Keratinocyte (primary cell): ENCODE data around the gene AKAP6. TPM values are rescaled to one million over a fixed set of nuclear protein-coding genes. Genes with fewer than 3 reads are reported as not detected.

Experiments used
- DNase-seq: peaks from one replicate; pipeline ENCODE4 v3.0.0-alpha.2; 2011; ENCODE audit warnings: low read depth, missing footprints, low spot score
- FAIRE-seq: peaks from 2 replicates; lab custom pipeline; 2011; peaks lifted over from hg19 to GRCh38; lab: Jason Lieb, UNC
- H2AFZ ChIP-seq: 2 replicates; pipeline ENCODE4 v1.6.0; 2012; ENCODE audit warnings: low read length, control low read depth, inconsistent platforms; ENCODE audit not compliant: control insufficient read depth
- H3K27ac ChIP-seq: 2 replicates; pipeline ENCODE4 v1.5.1; 2011; ENCODE audit warnings: low read length; ENCODE audit not compliant: control insufficient read depth, insufficient read depth
- H3K27me3 ChIP-seq: 3 replicates; pipeline ENCODE4 v1.6.0; 2011; ENCODE audit warnings: low read length; ENCODE audit not compliant: control insufficient read depth, insufficient read depth; ENCODE audit errors: extremely low read depth
- H3K36me3 ChIP-seq, 2 experiments: 2 replicates in 1 of 2; 3 replicates in 1 of 2; pipeline ENCODE4 v1.5.1; 2011; ENCODE audit warnings: low read length in 2 of 2, mild to moderate bottlenecking in 1 of 2; ENCODE audit not compliant: control insufficient read depth in 2 of 2, insufficient read depth in 2 of 2; ENCODE audit errors: extremely low read depth in 1 of 2
- H3K4me1 ChIP-seq: 3 replicates; pipeline ENCODE4 v1.5.1; 2011; ENCODE audit warnings: low read length; ENCODE audit not compliant: control insufficient read depth, insufficient read depth; ENCODE audit errors: extremely low read depth
- H3K4me2 ChIP-seq: 3 replicates; pipeline ENCODE4 v1.6.0; 2011; ENCODE audit warnings: low read depth, low read length; ENCODE audit not compliant: control insufficient read depth, insufficient read depth; ENCODE audit errors: extremely low read depth
- H3K4me3 ChIP-seq, 3 experiments: fragments of 200-600 bp in 1 of 3; sonication (generic) in 1 of 3; 2 replicates in 2 of 3; 3 replicates in 1 of 3; pipeline ENCODE4 v1.5.1; 2011 to 2016; ENCODE audit warnings: low read length in 3 of 3, mild to moderate bottlenecking in 3 of 3, control low read depth in 2 of 3, inconsistent platforms in 1 of 3, low read depth in 1 of 3, mixed read lengths in 1 of 3, mixed run types in 1 of 3, moderate library complexity in 1 of 3; ENCODE audit not compliant: control insufficient read depth in 2 of 3, insufficient read depth in 2 of 3; ENCODE audit errors: extremely low read depth in 1 of 3
- H3K79me2 ChIP-seq: 2 replicates; pipeline ENCODE4 v1.6.0; 2012; ENCODE audit warnings: low read length; ENCODE audit not compliant: control insufficient read depth, insufficient read depth
- H3K9ac ChIP-seq: 3 replicates; pipeline ENCODE4 v1.6.0; 2011; ENCODE audit warnings: low read length; ENCODE audit not compliant: control insufficient read depth, insufficient read depth; ENCODE audit errors: extremely low read depth
- H3K9me1 ChIP-seq: 3 replicates; pipeline ENCODE4 v1.6.0; 2011; ENCODE audit warnings: low read length; ENCODE audit not compliant: control insufficient read depth, insufficient read depth; ENCODE audit errors: extremely low read depth
- H3K9me3 ChIP-seq: 2 replicates; pipeline ENCODE4 v1.5.1; 2012; ENCODE audit warnings: low read depth, low read length; ENCODE audit not compliant: control insufficient read depth
- H4K20me1 ChIP-seq: 3 replicates; pipeline ENCODE4 v1.6.0; 2011; ENCODE audit warnings: low read length; ENCODE audit not compliant: control insufficient read depth, insufficient read depth; ENCODE audit errors: extremely low read depth
- EZH2 ChIP-seq: IDR thresholded peaks from one replicate; pipeline ENCODE4 v1.6.1; 2012; ENCODE audit warnings: inconsistent platforms, mild to moderate bottlenecking, low read length, moderate library complexity
- dilution Hi-C: fragments of 300-500 bp; cut with MboI; formaldehyde crosslinking; loops from one replicate; pipeline ENCODE4 v1.7.0; 2020; ENCODE audit warnings: low sequenced_read_pairs; ENCODE audit not compliant: extremely low pct_ligation_motif_present
- polyA plus RNA-seq, 5 experiments: library from polyadenylated mRNA; depleted of rRNA in 3 of 5; stranded (reverse) in 3 of 5; stranded (forward) in 1 of 5; unstranded in 1 of 5; fragments of >200 nt; gene quantifications; 1 replicate in 1 of 5; 2 replicates in 3 of 5; 3 replicates in 1 of 5; pipeline versions ENCODE4 v1.2.1 to v1.2.3, GENCODE V29; 2011 to 2012; ENCODE audit warnings: missing spikeins in 2 of 5, low read depth in 1 of 5, low replicate concordance in 1 of 5
- TF ChIP-seq, protein P1 (sequence below), 3 experiments: IDR thresholded peaks in 1 of 3; conservative IDR thresholded peaks in 1 of 3; optimal IDR thresholded peaks in 1 of 3; 2 replicates in 2 of 3; 3 replicates in 1 of 3; pipeline versions ENCODE3 to v1.5.1; 2011; ENCODE audit warnings: low read length in 3 of 3, mild to moderate bottlenecking in 3 of 3, moderate library complexity in 2 of 3, control low read depth in 1 of 3, inconsistent platforms in 1 of 3; ENCODE audit not compliant: insufficient read depth in 2 of 3; ENCODE audit errors: extremely low read depth in 1 of 3

AKAP6 gene
- polyA plus RNA-seq, 1 donor (not counting 4 experiments of a cell fraction or from before 2014, with no cell fraction given) = 2.0 TPM

DNA sequence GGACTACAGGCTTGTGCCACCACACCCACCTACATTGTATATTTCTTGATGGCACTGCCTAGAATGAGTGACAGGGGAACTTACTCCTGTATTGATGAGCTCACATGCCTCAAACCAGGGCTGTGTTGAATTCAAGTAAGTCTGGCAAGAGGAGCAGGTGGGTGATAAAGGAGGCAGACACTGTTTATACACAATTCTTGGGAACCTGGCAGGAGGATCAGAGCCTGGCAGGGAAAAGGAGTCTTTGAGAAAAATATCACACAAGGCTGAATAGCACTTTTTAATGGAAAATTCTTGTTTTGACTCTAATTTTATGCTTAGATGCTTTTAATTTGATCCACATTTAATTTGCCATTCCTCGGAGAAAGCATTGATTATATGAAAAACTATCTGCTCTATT is 316.5 kb downstream of the AKAP6 start:
- Histone ChIP-seq H3K4me3 (no peak overlapping the region), H4K20me1 (no peaks in the 10 kb centered on the region), H2AFZ (no peak overlapping the region), H3K27ac (no peak overlapping the region), H3K36me3 (no peaks in the 10 kb centered on the region), H3K4me1 (no peaks in the 10 kb centered on the region), H3K9me1 (no peaks in the 10 kb centered on the region), H3K9me3 (no peaks in the 10 kb centered on the region), H3K27me3 (no peaks in the 10 kb centered on the region), H3K9ac (no peak overlapping the region), H3K79me2 (no peaks in the 10 kb centered on the region), H3K4me2 (no peak overlapping the region)
- dilution Hi-C loops = no loop called here
- no peak for FAIRE-seq
- TF ChIP-seq, protein P1, sequence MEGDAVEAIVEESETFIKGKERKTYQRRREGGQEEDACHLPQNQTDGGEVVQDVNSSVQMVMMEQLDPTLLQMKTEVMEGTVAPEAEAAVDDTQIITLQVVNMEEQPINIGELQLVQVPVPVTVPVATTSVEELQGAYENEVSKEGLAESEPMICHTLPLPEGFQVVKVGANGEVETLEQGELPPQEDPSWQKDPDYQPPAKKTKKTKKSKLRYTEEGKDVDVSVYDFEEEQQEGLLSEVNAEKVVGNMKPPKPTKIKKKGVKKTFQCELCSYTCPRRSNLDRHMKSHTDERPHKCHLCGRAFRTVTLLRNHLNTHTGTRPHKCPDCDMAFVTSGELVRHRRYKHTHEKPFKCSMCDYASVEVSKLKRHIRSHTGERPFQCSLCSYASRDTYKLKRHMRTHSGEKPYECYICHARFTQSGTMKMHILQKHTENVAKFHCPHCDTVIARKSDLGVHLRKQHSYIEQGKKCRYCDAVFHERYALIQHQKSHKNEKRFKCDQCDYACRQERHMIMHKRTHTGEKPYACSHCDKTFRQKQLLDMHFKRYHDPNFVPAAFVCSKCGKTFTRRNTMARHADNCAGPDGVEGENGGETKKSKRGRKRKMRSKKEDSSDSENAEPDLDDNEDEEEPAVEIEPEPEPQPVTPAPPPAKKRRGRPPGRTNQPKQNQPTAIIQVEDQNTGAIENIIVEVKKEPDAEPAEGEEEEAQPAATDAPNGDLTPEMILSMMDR (optimal IDR thresholded peaks at IDR 0.05 in 1 of 3, IDR thresholded peaks at IDR 0.05 in 1 of 3, conservative IDR thresholded peaks at IDR 0.05 in 1 of 3; ENCODE audit: extremely low read depth in 1 of 3, insufficient read depth in 2 of 3, low read length in 3 of 3) = no peak
- no peak for TF ChIP-seq EZH2
- no peak for DNase-seq

DNA sequence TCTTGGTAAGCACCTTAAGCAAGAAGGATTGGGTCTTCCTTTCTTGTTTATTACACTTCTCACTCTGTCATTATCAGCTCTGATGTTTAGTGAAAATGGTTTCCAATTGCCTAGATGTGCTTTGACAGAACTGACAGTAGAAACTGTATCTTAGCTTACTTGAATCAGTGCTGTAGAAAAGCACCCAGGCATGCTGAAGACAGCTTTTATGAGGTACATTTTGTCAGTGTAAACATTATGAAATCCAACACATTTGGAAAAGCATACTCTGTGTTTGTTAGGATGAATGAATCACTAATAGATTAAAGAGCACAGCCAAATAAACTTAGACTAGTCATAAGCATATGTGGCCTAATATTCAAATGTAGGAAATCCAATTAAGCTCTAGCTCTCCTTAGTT is 319.3 kb downstream of the AKAP6 start:
- dilution Hi-C loops = no loop called here
- no peaks in the 10 kb centered on the region for H3K27me3 ChIP-seq
- H2AFZ ChIP-seq = no peak overlapping the region
- H3K9ac ChIP-seq = no peak overlapping the region
- no peaks in the 10 kb centered on the region for H4K20me1 ChIP-seq
- FAIRE-seq = no peak
- H3K4me1 ChIP-seq = no peaks in the 10 kb centered on the region
- no peaks in the 10 kb centered on the region for H3K36me3 ChIP-seq
- H3K79me2 ChIP-seq = no peaks in the 10 kb centered on the region
- no peak for TF ChIP-seq EZH2
- TF ChIP-seq, protein P1 (optimal IDR thresholded peaks at IDR 0.05 in 1 of 3, IDR thresholded peaks at IDR 0.05 in 1 of 3, conservative IDR thresholded peaks at IDR 0.05 in 1 of 3; ENCODE audit: extremely low read depth in 1 of 3, insufficient read depth in 2 of 3, low read length in 3 of 3) = no peak
- H3K9me3 ChIP-seq = no peaks in the 10 kb centered on the region
- H3K9me1 ChIP-seq = no peaks in the 10 kb centered on the region
- DNase-seq = no peak
- H3K27ac ChIP-seq = no peak overlapping the region
- no peak overlapping the region for H3K4me2 ChIP-seq
- no peak overlapping the region for H3K4me3 ChIP-seq
